Measurements from ENCODE around the gene SLC4A1AP.

The SLC4A1AP gene

GRCh38 chr2:27723372-27724144 is 59.9 kb downstream of the SLC4A1AP start:
- peak; percentile 76 for DNase-seq (ENCODE audit: low read depth)
- TF ChIP-seq CTCF (IDR thresholded peaks at IDR 0.05; ENCODE audit: low read depth, low read length) (peak; percentile 91), POLR2A (IDR thresholded peaks at IDR 0.05; ENCODE audit: extremely low read depth, insufficient read length) (no peak)
- H3K4me3 ChIP-seq (ENCODE audit: low read depth, low read length): no peak overlapping the region

- H3K4me3 ChIP-seq (ENCODE audit: low read depth, low read length): no peak overlapping the region
- DNase-seq (ENCODE audit: low read depth): no peak
- TF ChIP-seq CTCF (IDR thresholded peaks at IDR 0.05; ENCODE audit: low read depth, low read length) (no peak), POLR2A (IDR thresholded peaks at IDR 0.05; ENCODE audit: extremely low read depth, insufficient read length) (no peak)
Observed at GRCh38 chr2:27724191-27724590, 60.5 kb downstream of the SLC4A1AP start.

- no peak overlapping the region for H3K4me3 ChIP-seq (ENCODE audit: low read depth, low read length)
- TF ChIP-seq MYC (IDR thresholded peaks at IDR 0.05; ENCODE audit: low read depth, low read length) (no peak), MAX (IDR thresholded peaks at IDR 0.05; ENCODE audit: low read depth, low read length) (no peak), POLR2A (IDR thresholded peaks at IDR 0.05; ENCODE audit: extremely low read depth, insufficient read length) (no peak), CTCF (IDR thresholded peaks at IDR 0.05; ENCODE audit: low read depth, low read length) (no peak)
- DNase-seq (ENCODE audit: low read depth): no peak
Observed at GRCh38 chr2:27724905-27725701, 61.4 kb downstream of the SLC4A1AP start.

GRCh38 chr2:27727257-27727656 is 63.6 kb downstream of the SLC4A1AP start:
- DNase-seq (ENCODE audit: low read depth): peak; percentile 41
- TF ChIP-seq CTCF (IDR thresholded peaks at IDR 0.05; ENCODE audit: low read depth, low read length): no peak
- no peak for TF ChIP-seq MAX (IDR thresholded peaks at IDR 0.05; ENCODE audit: low read depth, low read length)
- TF ChIP-seq POLR2A (IDR thresholded peaks at IDR 0.05; ENCODE audit: extremely low read depth, insufficient read length): no peak
- no peak for TF ChIP-seq MYC (IDR thresholded peaks at IDR 0.05; ENCODE audit: low read depth, low read length)
- H3K4me3 ChIP-seq (ENCODE audit: low read depth, low read length): no peak overlapping the region

- TF ChIP-seq MAX (IDR thresholded peaks at IDR 0.05; ENCODE audit: low read depth, low read length) (no peak), MYC (IDR thresholded peaks at IDR 0.05; ENCODE audit: low read depth, low read length) (no peak), CTCF (IDR thresholded peaks at IDR 0.05; ENCODE audit: low read depth, low read length) (no peak), POLR2A (IDR thresholded peaks at IDR 0.05; ENCODE audit: extremely low read depth, insufficient read length) (no peak)
- H3K4me3 ChIP-seq (ENCODE audit: low read depth, low read length): no peak overlapping the region
- no peak for DNase-seq (ENCODE audit: low read depth)
Observed at GRCh38 chr2:27728081-27728858, 64.6 kb downstream of the SLC4A1AP start.

Measured in NB4 (cell line).